Measurements from ENCODE around the gene TMEM184B.

- TF ChIP-seq CTCF (IDR thresholded peaks at IDR 0.05) = peak in 2 of 6 experiments; percentile 9 to 18
- no peak for TF ChIP-seq POLR2A (IDR thresholded peaks at IDR 0.05)
These were observed 70.2 kb downstream of the TMEM184B start for GRCh38 chr22:38202437-38203089.
